Hypothalamus (tissue), 51 donors: ENCODE data around the gene RABL6.
"Not testable (repeated sequence)": the region's sequence is repeated elsewhere in the genome, so short reads cannot be mapped to it uniquely, and the experiment has no call there.

Source experiments
- DNase-seq, 51 donors: peaks; one replicate each; lab custom pipeline; 2025; lab: John Stamatoyannopoulos, UW

Gene RABL6

DNA sequence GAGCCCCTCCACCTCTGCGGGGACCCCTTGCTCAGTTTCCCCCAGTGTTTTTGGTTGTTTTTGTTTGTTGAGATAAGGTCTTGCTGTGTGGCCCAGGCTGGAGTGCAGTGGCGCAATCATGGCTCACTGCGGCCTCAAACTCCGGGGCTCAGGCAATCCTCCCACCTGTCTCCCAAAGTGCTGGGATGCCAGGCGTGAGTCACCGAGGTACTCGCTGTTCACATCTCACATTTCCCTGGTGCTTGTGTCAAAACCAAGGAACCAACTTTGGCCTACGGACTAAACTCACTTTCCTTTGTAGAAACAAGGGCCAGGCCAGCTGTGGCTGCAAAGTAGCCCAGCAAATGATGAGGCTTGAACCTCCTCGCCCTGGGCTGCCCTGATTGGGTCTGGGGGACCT lies 24.8 kb downstream of the RABL6 start:
- DNase-seq = no peak

DNA sequence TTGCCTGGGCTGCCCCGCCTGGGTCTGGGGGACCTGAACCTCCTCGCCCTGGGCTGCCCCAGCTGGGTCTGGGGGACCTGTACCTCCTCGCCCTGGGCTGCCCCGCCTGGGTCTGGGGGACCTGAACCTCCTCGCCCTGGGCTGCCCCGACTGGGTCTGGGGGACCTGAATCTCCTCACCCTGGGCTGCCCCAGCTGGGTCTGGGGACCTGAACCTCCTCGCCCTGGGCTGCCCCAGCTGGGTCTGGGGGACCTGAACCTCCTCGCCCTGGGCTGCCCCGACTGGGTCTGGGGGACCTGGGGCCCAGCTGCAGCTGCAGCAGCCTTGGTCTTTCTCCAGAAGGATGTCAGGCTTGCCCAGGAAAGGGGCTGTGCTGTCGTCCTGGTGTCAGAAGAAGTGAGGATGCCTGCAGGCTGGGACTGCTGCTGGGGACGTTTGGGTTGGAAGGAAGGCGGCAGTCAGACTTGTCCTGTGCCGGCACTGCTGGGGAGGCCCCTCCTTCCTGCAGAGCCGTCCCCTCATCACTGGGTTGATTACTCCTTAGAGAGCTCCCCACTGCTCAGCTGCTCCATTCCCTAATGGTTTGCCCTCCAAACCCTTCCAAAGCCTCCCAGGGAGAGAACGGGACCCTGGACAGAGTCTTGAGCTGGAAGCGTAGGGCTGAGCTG lies 25.8 kb downstream of the RABL6 start:
- DNase-seq = not testable (repeated sequence)

DNA sequence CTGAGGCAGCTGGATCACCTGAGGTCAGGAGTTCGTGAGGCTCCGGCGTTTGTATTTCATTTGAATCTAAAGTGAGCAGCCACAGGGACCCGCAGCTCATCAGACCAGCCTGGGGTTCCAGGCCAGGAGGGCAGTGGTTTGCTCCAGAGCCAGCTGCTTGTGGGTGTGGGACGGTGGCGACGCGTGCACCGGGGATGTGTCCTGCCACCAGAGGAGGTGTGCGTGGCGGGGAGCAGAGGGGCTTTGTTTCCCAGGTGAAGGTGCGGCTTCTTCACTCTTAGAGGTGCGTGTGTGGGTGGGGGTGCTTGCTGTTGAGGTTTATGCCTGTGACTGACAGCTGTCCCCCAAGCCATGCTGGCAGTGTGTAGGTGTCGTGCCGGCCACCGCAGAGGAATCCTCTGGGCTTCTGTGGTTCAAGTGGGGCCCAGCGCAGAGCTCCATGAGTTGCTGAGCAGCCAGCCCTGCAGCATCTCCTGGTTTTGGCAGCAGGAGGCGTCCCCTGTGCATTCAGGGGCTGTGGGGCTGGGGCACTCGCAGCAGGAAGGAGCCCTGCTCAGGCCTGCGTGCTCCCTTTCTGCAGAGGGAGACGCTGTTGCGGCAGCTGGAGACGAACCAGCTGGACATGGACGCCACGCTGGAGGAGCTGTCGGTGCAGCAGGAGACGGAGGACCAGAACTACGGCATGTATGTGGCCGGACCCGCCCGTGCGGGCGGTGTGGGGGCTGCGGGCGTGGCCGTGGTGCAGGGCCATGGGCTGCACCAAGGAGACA lies 27.6 kb downstream of the RABL6 start:
- no peak for DNase-seq

DNA sequence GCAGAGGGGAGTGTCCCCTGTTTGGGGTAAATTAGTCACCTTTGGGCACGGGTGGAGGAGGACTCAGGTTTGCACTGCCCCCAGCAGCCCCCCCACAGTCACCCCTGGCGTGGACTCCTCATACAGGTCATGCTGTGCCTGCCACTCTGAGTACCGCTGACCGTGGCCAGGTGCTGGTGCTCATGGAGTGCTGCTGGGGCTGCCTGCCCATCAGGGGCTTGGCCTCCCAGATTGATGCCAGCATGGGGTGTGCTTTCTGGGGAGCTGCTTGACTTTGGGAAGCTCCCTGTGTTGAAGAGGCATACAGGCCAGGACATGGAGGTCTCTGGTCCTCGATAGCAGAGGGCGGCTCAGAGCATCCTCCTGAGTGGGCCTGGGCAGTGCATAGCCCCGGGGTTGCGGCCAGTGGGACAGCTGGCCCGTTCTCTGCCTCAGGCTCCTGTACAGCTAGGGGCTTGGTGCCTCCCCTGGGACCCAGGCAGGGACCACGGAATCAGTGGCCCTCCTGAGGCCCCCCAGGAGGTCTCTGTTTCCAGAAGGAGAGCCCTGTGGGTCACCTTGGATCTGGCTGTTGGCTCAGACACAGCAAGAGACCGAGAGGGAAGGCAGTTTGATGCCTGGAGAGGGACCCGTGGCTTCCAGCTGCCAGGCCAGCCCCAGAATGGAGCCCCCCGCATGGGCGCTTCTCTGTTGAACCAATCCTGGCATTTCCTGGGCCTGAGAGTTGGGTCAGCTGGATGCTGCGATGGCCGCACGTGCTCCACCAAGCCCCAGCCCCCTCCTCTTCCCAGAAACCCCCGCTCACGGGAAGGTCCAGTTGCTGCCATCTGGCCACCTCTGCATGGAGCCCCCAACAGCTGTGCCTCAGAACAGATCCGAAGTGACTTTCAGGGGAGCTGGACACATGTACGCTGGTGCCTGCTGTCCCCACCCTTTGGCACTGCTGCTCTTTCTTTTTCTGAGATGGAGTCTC lies 28.5 kb downstream of the RABL6 start:
- DNase-seq = no peak

DNA sequence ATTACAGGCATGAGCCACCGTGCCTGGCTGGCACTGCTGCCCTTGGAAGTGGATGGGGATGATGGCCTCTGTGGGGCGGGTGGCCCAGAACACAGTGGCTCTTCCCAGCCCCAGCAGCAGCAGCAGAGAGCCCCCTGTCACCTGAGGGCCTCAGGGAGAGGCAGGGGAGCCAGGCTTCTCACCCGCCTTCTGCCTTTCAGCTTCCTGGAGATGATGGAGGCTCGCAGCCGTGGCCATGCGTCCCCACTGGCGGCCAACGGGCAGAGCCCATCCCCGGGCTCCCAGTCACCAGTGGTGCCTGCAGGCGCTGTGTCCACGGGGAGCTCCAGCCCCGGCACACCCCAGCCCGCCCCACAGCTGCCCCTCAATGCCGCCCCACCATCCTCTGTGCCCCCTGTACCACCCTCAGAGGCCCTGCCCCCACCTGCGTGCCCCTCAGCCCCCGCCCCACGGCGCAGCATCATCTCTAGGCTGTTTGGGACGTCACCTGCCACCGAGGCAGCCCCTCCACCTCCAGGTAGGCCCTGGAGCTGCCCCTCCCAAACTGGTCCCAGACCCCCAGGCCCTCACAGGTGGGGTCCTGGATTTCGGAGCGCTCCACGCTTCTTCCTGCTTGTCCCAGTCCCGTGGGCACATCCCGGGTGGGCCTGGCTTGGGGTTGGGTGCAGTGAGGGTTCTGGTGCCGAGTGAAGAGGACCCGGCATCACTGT lies 29.6 kb downstream of the RABL6 start:
- no peak for DNase-seq

DNA sequence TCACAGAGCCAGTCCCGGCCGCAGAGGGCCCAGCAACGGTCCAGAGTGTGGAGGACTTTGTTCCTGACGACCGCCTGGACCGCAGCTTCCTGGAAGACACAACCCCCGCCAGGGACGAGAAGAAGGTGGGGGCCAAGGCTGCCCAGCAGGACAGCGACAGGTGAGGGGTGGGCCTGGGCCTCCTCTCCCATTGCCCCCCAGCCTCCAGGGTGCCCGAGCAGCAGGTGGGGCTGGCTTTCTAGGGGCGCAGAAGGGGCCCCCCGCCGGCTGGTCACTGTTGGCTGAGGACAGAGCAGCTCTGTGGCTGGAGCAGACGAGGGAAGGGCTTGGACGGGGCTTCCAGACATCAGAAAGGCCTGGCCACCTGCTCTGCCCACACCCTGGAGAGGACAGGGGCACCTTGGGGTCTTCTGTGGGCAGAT lies 30.1 kb downstream of the RABL6 start:
- not testable (repeated sequence) for DNase-seq

DNA sequence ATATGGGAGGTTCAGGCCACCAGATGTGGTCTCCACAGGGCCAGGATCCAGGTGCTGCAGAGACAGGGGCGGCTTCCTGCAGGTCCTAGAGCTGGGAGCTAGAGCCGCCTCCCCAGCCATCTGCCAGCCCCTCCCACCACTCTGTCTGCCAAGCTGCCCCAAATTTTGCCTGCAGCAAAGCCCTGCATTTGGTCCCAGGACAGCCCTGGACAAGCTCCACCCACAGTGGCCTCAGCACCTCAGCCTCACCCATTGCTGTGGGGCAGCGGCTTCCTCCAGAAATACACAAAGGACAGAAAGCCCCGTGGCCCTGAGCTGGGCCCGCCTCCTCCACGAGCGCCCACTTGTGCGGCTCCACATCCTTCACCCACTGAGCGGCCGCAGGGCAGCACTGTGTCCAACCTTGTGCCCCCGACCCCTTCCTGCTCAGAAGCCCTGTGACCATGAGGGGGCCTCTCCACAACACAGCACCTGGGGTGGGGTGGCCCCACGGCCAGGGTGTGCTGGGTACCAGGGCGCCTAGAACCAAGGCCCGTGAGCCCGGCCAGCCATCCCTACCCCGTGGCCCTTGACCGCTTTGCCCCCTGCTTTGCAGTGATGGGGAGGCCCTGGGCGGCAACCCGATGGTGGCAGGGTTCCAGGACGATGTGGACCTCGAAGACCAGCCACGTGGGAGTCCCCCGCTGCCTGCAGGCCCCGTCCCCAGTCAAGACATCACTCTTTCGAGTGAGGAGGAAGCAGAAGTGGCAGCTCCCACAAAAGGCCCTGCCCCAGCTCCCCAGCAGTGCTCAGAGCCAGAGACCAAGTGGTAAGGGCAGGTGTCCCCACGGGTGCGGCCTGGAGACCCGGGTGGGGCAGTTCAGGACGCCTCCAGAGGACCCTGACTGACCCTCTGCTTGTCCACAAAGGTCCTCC lies 30.8 kb downstream of the RABL6 start:
- no peak for DNase-seq

DNA sequence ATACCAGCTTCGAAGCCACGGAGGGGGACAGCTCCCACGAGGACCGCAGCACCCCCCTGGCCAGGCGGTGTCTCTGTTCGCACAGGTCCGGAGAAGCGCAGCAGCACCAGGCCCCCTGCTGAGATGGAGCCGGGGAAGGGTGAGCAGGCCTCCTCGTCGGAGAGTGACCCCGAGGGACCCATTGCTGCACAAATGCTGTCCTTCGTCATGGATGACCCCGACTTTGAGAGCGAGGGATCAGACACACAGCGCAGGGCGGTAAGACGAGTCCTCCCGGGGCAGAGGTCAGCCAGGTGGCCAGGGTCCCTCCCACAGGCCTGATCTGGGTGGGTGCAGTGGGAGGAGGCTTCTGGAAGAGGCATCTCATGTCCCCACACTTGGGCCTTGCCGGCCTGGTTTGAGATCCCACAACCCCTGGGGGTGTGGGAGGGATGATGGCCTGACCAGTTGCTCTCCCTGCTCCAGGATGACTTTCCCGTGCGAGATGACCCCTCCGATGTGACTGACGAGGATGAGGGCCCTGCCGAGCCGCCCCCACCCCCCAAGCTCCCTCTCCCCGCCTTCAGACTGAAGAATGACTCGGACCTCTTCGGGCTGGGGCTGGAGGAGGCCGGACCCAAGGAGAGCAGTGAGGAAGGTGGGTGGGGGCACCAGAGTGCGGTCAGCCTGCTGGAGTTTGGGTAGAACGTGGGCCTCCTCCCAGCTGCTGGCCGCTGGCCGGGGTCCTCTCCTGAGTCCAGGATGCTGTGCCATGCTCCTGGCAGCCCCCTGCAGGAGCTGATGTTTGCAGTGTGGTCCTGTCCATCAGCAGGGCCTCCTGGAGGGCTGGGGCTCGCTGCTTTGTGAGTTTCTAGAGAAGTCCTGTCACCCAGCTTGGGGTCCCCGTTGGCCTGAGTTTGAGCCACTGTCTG lies 31.7 kb downstream of the RABL6 start:
- DNase-seq = no peak

DNA sequence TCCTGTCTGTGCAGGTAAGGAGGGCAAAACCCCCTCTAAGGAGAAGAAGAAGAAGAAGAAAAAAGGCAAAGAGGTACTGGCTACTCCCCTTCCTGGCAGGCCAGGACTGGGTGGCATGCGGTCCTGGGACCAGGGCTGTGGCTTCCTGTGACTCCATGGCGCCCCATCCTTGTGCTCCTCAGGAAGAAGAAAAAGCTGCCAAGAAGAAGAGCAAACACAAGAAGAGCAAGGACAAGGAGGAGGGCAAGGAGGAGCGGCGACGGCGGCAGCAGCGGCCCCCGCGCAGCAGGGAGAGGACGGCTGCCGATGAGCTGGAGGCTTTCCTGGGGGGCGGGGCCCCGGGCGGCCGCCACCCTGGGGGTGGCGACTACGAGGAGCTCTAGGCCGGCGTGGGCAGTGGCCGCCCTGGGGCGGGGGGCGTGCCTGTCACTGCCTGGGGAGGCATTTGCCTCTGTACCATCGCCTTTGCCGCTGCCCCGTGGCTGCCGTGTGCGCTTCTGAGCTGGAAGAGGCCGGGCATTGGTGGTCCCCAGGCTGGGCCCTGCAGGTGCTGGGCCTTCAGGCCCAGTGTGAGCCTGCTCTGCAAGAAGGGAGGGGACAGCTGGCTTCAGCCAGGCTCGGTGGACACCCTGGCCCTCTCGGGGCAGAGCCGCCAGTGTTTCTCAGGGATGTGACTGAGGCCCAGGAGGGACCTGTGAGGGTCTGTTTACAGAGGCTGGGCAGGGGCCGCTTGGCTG lies 32.6 kb downstream of the RABL6 start:
- DNase-seq = no peak

DNA sequence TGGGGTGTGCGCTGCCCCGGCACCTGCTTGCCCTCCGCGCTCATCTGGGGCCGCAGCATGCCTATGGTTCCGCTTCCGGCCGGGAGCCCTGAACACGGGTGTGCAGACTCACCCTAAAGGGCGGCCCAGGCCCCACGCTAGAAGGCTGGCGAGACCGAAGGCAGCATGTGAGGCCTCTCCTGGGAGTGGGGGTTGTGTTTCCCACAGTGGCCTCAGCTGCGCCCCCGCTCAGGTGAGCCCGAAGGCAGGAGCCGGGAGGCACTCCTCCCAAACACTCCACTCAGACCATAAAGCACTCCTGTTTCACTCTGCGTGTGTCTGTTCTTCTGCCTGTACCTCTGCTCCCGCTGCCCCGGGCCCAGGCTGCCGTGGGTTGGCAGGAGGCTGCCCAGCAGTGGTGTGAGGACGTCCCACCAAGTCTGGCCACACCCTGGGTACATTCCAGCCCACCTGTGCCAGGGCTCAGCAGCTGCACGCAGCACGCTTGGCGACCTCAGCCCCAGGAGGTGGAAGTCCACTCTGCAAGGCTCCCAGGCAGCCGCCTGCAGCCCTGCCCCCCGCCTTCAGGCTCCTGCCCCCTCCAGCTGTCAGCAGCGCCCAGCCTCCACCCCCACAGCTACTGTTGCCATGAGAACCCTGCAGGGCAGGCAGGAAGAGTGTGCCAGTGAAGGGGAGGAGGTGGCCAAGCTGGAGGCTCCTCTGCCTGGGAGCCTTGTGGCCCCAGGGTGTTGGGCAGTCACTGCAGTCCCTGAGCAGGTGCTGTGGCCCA lies 33.3 kb downstream of the RABL6 start:
- peak in 48 of 51 donors; percentile 20 to 88 (median 72) for DNase-seq

DNA sequence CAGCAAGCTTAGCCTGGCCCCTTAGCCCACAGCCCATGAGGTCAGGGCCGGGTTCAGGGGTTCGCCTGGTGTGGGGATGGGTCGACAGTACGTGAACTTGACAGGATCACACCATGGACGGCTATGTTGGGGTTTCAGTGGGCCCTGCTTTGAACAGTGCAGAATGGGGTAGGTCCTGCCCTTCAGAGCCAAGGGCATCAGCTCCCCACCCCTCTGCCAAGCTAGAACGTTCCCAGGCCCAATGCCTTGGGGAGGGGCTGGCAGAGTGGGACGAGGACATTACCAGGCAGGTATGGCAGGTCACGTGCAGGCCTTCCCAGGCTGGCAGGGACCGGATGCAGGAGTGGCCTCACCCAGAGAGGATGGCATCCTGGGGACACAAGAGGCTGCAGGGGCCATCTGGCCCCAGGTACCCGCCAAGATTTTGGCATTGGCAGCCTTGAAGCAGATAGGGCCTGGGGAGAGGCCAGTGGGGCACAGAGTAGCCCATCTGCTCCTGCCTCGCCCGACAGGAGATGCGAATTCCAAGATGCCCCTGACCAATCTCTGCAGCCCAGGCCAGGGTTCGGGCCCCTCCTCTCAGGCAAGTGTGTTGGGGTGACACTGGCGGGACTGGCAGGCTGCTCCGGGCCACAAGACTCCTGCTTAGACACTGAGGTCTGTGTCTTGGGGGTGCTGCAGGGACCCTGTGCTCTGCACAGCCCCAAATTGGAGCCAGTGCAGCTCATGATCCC lies 34.1 kb downstream of the RABL6 start:
- DNase-seq = not testable (repeated sequence)

DNA sequence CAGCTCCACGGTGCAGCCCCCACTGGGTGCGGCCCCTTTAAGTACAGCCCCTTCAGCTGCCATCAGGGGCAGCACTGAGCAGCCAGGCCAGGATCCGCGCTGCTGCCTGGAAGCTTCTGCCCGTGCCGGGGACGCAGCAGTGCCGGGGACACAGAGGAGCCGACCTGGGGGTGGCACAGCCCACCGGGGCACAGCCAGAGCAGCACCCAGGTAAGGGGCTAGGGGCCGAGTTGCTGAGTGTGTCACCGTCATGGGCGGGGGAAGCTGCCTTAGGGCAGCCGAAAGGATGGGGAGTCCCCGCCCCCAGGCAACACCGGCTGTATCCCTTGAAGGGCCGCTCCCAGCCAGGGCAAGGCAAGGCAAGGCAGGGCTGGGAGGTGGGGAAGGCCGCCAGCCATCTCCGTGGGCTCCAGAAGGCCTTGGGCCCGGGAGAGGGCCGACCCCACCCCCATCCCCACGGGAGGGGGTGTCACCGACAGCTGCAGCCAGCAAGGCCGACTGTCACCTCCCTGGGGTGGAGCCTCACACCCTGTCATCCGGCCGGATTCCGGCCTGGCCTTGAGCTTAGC lies 34.7 kb downstream of the RABL6 start, which contains the start of gene AJM1:
TSS of gene AJM1 (plus strand) at position 99 of the 569 bp plus-strand sequence. CDS start 1,937 bp downstream, outside the sequence.
- peak; percentile 28 to 88 (median 68) for DNase-seq

DNA sequence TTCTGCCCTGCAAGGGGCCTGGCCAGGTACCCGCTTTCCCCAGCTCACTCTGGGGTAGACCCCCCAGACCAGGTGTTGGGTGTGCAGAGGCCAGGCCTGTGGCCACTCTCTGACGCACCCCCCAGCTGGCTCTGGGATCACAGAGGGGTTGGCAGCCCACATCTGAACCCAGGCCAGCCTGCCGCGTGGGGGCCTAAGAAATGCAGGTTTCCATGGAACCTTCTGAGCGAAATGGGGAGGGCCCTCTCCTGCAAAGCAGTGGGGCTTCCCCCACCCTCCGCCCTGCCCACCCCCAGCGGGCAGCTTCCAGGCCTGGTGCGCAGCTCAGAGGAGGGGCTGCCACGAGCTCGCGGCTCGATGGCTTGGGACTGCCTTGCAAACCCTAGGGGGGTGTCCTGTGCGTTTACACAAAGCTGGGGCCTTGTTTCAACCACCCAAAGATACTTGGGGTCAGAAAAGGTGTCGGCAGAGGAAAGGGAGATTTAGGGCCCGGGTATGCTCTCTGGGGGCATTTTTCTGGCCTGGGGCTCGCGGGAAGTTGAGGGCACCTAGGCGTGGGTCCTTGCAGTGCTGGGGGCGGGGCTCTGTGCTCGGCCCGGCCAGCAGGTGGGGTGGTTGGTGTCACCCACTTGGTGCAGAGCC lies 35.5 kb downstream of the RABL6 start:
- DNase-seq = peak in 18 of 51 donors; percentile 17 to 57 (median 30)

DNA sequence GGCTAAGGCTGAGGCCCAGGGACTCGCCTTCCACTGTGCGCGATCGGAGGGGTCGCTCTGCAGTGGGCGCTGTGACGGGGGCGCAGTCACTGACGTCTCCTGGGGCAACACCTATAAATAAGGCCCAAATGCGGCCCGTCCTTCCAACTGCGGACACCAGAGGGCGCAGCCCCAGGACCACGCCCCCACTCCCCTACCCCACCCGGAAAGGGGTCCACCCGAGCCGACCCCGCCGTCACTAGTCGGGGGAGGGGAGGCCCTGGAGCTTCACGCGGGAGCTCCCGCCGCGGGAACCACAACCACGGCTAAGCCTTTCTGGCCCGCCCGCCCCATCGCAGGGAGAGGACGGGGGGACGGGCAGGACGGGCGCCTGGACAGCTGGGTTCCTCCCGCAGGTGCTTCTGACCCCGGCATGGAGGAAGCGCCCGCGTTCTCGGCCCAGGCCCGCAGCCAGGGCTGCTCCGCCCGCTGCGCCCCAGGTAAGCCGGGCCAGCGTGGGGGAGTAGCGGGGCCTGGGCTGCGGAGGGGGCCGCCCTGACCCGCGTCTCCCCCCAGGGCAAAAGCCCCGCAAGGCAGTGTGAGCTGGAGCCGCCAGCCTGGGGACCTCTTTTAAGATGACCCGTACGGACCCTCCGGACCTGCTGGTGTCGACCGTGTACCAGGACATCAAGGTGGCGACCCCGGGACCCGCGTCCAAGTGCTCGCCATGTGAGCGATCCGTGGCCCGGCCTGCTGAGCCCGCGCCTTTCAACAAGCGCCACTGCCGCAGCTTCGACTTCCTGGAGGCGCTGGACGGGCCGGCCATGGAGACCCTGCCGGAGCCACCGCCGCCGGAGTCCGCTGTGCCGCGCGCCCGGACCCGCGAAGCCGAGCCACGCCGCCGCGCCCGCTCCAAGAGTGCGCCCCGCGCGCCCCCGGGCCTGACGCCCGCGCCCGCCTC lies 36.3 kb downstream of the RABL6 start:
- DNase-seq = peak in 15 of 51 donors; percentile 10 to 51 (median 26)
